Lower leg skin (tissue), 4 donors: ENCODE results near the gene COLGALT1. TPM values are rescaled to one million over a fixed set of nuclear protein-coding genes. Genes with fewer than 3 reads are reported as not detected.
"Not testable (repeated sequence)": the region's sequence is repeated elsewhere in the genome, so short reads cannot be mapped to it uniquely, and the experiment has no call there.

Experiments used
- DNase-seq, 2 donors: peaks; one replicate each; pipeline ENCODE4 v3.0.0-alpha.2; 2019; ENCODE audit warnings: low spot score in 2 of 2
- H3K4me3 ChIP-seq: fragments of 200-600 bp; sonication (generic); 2 replicates; pipeline ENCODE4 v1.5.1; 2017; ENCODE audit warnings: mild to moderate bottlenecking, low read depth; ENCODE audit not compliant: poor library complexity, severe bottlenecking
- POLR2A ChIP-seq, 2 donors: fragments of 450-650 bp; IDR thresholded peaks; one replicate each; pipeline ENCODE4 v1.6.1; 2016 to 2017; ENCODE audit warnings: antibody characterized with exemption in 2 of 2, mild to moderate bottlenecking in 1 of 2, moderate library complexity in 1 of 2
- WGBS, 2 donors: methylation state at CpG; one replicate each; pipeline ENCODE4 v1.1.5; 2018; 5-methylcytosine and 5-hydroxymethylcytosine counted together
- intact Hi-C: fragments of 100-400 bp; cut with DNase I; formaldehyde crosslinking; loops from one replicate; pipeline ENCODE4 v1.15.0; 2023; ENCODE audit warnings: low total_unique reads
- total RNA-seq, 4 donors: library from RNA; depleted of rRNA; stranded (reverse); fragments of >200 nt; gene quantifications; one replicate each; pipeline ENCODE4 v1.1.0, GENCODE V29; 2016
- TF ChIP-seq, protein P1 (sequence below), 3 donors: fragments of 450-650 bp; IDR thresholded peaks; one replicate each; pipeline ENCODE4 v1.5.1; 2016; ENCODE audit warnings: antibody characterized with exemption in 3 of 3, mild to moderate bottlenecking in 3 of 3, moderate library complexity in 2 of 3

The COLGALT1 gene
- total RNA-seq, 4 donors from 2014 or later: 46.8 to 59.3 (median 53.3) TPM

DNA sequence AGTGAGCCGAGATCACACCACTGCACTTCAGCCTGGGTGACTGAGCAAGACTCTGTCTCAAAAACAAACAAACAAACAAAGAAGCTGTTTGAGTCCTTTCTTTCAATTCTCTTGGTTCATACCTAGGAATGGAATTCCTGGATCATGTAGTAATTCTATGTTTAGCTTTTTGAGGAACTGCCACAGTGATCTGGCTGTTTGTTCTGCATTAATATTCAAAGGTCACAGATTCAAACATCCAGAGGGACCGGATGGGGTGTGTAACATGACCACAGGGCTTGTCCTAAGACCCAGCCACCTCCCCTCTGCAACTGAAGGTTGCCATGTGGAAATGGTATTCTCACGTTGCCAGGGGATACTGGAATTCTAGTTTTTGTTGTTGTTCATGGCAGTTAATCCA lies 10.2 kb downstream of the COLGALT1 start:
- intact Hi-C loops: no loop called here
- WGBS, 2 donors: 70 to 80% methylated on average over 3 of the region's 3 CpGs
- no peak for TF ChIP-seq POLR2A (IDR thresholded peaks at IDR 0.05)
- TF ChIP-seq, protein P1, sequence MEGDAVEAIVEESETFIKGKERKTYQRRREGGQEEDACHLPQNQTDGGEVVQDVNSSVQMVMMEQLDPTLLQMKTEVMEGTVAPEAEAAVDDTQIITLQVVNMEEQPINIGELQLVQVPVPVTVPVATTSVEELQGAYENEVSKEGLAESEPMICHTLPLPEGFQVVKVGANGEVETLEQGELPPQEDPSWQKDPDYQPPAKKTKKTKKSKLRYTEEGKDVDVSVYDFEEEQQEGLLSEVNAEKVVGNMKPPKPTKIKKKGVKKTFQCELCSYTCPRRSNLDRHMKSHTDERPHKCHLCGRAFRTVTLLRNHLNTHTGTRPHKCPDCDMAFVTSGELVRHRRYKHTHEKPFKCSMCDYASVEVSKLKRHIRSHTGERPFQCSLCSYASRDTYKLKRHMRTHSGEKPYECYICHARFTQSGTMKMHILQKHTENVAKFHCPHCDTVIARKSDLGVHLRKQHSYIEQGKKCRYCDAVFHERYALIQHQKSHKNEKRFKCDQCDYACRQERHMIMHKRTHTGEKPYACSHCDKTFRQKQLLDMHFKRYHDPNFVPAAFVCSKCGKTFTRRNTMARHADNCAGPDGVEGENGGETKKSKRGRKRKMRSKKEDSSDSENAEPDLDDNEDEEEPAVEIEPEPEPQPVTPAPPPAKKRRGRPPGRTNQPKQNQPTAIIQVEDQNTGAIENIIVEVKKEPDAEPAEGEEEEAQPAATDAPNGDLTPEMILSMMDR (IDR thresholded peaks at IDR 0.05): no peak

DNA sequence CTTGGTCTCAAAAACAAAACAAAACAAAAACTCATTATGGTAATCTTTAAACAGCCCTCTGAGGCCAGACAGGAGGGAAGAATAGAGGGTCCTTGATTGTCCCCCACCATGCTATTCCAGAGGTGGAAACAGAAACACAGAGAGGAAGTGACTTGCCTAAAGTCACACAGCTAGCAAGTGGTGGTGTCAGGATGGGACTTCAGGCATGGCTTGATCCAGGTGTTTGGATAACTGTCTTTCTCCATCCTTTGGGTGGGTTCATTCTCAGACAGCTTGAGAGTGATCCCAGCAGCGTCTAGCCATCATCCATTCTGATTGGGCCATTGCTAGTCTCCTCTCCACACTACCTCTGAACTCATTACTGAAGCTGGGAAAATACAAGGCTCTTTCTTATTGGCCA lies 12.5 kb downstream of the COLGALT1 start:
- 79 to 88% methylated on average over 1 of the region's 1 CpG for WGBS, 2 donors
- no peak overlapping the region for H3K4me3 ChIP-seq
- intact Hi-C loops: no loop called here
- TF ChIP-seq, protein P1 (IDR thresholded peaks at IDR 0.05): no peak
- no peak for TF ChIP-seq POLR2A (IDR thresholded peaks at IDR 0.05)
- DNase-seq: no peak

More for the DNA sequence above, 10.2 kb downstream of the COLGALT1 start:
- no peak overlapping the region for H3K4me3 ChIP-seq
- DNase-seq: no peak

DNA sequence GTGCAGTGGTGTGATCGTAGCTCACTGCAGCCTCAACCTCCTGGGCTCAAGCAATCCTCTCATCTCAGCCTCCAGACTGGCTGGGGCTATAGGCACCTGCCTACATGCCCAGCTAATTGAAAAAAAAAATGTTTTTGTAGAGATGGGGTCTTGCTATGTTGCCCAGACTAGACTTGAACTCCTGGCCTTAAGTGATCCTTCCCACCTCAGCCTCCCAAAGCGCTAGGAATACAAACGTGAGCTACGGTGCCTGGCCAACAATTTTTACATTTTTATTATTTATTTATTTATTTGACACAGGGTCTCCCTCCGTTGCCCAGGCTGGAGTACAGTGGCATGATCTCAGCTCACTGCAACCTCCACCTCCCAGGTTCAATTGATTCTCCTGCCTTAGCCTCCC lies 14.8 kb downstream of the COLGALT1 start:
- DNase-seq, intact Hi-C loops, H3K4me3 ChIP-seq: not testable (repeated sequence)
- 95 to 96% methylated on average over 5 of the region's 5 CpGs for WGBS, 2 donors

DNA sequence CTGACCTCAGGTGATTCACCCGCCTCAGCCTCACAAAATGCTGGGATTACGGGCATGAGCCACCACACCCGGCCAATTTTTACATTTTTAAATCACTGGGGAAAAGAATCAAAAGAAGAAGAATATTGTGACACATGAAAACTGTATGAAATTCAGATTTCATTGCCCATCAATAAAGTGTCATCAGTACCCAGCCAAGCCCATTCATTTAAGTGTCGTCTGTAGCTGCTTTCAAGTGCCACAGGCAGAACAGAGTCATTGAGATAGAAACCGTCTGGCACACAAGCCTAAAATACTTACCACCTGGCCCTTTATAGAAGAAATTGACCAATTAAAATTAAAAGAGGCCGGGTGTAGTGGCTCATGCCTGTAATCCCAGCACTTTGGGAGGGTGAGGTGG lies 15.3 kb downstream of the COLGALT1 start:
- no peak for DNase-seq
- TF ChIP-seq, protein P1 (IDR thresholded peaks at IDR 0.05): no peak
- TF ChIP-seq POLR2A (IDR thresholded peaks at IDR 0.05): no peak
- 94 to 95% methylated on average over 6 of the region's 6 CpGs for WGBS, 2 donors
- intact Hi-C loops: no loop called here
- H3K4me3 ChIP-seq: no peak overlapping the region

DNA sequence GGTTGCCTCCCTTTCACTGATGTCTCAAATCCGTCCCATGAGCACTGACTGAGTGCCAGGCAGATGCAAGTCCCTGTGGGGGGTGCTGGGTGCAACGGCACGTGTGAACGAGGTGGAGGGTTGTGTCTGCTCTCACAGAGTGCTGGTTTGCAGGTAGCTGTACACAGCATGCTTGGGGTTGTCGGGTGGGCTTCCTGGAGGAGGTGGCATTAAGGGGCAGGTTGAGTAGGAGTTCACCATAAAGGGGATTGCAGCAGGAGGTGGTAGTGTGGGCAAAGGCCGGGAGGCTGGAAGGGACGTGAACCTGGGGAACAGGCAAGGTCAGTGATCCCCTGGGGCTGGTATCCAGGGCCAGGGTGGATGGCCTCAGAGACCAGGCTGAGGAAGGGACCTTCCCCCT lies 17.2 kb downstream of the COLGALT1 start:
- TF ChIP-seq, protein P1 (IDR thresholded peaks at IDR 0.05): no peak
- no peak for TF ChIP-seq POLR2A (IDR thresholded peaks at IDR 0.05)
- WGBS, 2 donors: 97 to 98% methylated on average over 6 to 7 of the region's 7 CpGs
- no peak overlapping the region for H3K4me3 ChIP-seq
- intact Hi-C loops: no loop called here
- no peak for DNase-seq

DNA sequence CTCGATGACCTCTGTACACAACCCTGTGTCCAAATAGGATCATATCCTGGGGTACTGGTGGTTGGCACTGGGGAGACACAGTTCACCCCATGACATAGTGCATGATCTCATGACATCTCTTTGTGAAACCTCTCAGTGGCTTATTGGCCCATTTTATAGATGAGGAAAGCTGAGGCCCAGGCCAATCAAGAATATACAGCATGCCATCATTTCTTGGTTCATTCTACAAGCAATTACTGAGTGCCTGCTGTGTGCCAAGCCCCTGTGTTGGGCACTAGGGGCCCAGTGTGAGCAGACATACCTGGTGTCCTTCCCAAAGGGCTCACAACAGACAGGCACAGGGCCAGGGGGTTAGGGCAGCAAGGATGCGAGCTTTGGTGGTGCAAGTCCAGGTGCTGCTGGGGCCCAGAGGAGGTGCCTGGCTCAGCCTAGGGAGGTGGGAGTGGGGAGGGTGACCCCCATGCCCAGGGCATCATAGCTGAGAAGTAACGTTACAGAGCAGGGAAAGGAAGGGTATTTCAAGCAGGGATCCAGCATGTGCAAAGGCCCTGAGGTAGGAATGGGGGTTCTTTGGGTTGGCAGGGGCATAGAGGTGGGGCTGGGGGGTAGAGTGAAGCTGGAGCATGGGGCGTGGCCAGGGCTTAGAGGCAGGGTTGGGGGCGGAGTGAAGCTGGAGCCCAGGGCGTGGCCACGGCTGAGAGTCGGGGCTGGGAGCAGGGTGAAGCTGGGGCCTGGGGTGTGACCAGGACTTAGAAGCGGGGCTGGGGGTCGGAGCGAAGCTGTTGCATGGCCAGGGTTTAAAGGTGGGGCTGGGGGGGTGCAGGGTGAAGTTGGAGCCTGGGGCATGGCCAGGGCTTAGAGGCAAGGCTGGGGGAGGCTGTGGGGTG lies 20.7 kb downstream of the COLGALT1 start:
- intact Hi-C loops: no loop called here
- no peak overlapping the region for H3K4me3 ChIP-seq
- no peak for DNase-seq
- WGBS, 2 donors: 80 to 88% methylated on average over 11 of the region's 11 CpGs
- no peak for TF ChIP-seq POLR2A (IDR thresholded peaks at IDR 0.05)
- TF ChIP-seq, protein P1 (IDR thresholded peaks at IDR 0.05): no peak
